NT2/D1 (cell line): ENCODE results near the gene TPGS1.

Experiments used
- SUZ12 ChIP-seq: IDR thresholded peaks from 2 replicates; pipeline ENCODE4 v1.6.1; 2011; ENCODE audit not compliant: insufficient read length, insufficient read depth; ENCODE audit errors: extremely low read depth
- YY1 ChIP-seq: IDR thresholded peaks from 2 replicates; pipeline ENCODE4 v1.6.1; 2011; ENCODE audit not compliant: insufficient read length, insufficient read depth

DNA sequence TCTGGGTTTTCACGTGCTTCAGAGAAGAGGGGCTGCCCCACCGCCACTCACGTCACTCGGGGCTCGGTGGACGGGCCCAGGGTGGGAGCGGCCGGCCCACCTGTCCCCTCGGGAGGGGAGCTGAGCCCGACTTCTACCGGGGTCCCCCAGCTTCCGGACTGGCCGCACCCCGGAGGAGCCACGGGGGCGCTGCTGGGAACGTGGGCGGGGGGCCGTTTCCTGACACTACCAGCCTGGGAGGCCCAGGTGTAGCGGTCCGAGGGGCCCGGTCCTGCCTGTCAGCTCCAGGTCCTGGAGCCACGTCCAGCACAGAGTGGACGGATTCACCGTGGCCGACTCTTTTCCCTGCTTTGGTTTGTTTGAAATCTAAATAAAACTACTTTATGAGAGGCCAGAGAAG lies 34.4 kb downstream of the TPGS1 start:
- TF ChIP-seq YY1 = no peak
- no peak for TF ChIP-seq SUZ12
